H1 (cell line): ENCODE data around the gene TMEM182.

Source experiments
- BACH1 ChIP-seq: IDR thresholded peaks from 2 replicates; pipeline ENCODE4 v1.6.1; 2012; ENCODE audit warnings: low read length, improper control_type of control experiment
- CREB1 ChIP-seq: IDR thresholded peaks from 2 replicates; pipeline ENCODE4 v1.6.1; 2012; ENCODE audit warnings: inconsistent platforms
- CTCF ChIP-seq, 3 experiments: IDR thresholded peaks; 1 replicate in 2 of 3; 2 replicates in 1 of 3; pipeline versions ENCODE4 v1.5.1 to v1.6.1; 2011; ENCODE audit warnings: low read length in 3 of 3, mild to moderate bottlenecking in 3 of 3, inconsistent platforms in 2 of 3, low read depth in 1 of 3, moderate library complexity in 1 of 3; ENCODE audit not compliant: insufficient read depth in 1 of 3; ENCODE audit errors: control extremely low read depth in 1 of 3
- EP300 ChIP-seq, 2 experiments: IDR thresholded peaks; 1 replicate in 1 of 2; 2 replicates in 1 of 2; pipeline ENCODE4 v1.6.1; 2011 to 2012; ENCODE audit warnings: low read depth in 2 of 2, low read length in 2 of 2, mild to moderate bottlenecking in 2 of 2, borderline replicate concordance in 1 of 2, inconsistent platforms in 1 of 2, moderate library complexity in 1 of 2

- TF ChIP-seq CTCF (IDR thresholded peaks at IDR 0.05; ENCODE audit: control extremely low read depth in 1 of 3, insufficient read depth in 1 of 3, low read depth in 1 of 3, low read length in 3 of 3) (no peak), BACH1 (no peak), EP300 (IDR thresholded peaks at IDR 0.05; ENCODE audit: borderline replicate concordance in 1 of 2, low read depth in 2 of 2, low read length in 2 of 2) (no peak), CREB1 (no peak)
Observed at GRCh38 chr2:102844911-102845310, 83.1 kb downstream of the TMEM182 start.
